ENCODE data around the gene CABLES2. TPM values are rescaled to one million over a fixed set of nuclear protein-coding genes. Genes with fewer than 3 reads are reported as not detected.

CABLES2 gene
- total RNA-seq, 1 experiment from 2014 or later, result 12.4 TPM

GRCh38 chr20:62418709-62419487, 11.8 kb upstream of the CABLES2 start:
- BruUV-seq (replicated peaks), result no TSS peak
- CTCF ChIA-PET, result no interaction called here

GRCh38 chr20:62417981-62418708, 11.1 kb upstream of the CABLES2 start:
- Histone ChIP-seq H3K4me1 (ENCODE audit: insufficient read depth, low read length) (no peaks in the 10 kb centered on the region), H3K27ac (ENCODE audit: low read length) (no peak overlapping the region), H3K4me2 (ENCODE audit: low read length) (no peak overlapping the region), H3K36me3 (ENCODE audit: low read depth, low read length) (no peaks in the 10 kb centered on the region), H3F3A (ENCODE audit: low read length, unreplicated experiment) (no peaks in the 10 kb centered on the region), H3K9ac (ENCODE audit: low read length) (no peak overlapping the region), H4K20me1 (ENCODE audit: low read length) (no peaks in the 10 kb centered on the region), H3K79me2 (ENCODE audit: low read length) (no peaks in the 10 kb centered on the region), H3K9me2 (replicated peaks; ENCODE audit: low read length) (no peaks in the 10 kb centered on the region), H2AFZ (ENCODE audit: low read length) (no peak overlapping the region), H3K27me3 (ENCODE audit: low read length) (no peaks in the 10 kb centered on the region), H3K9me3 (ENCODE audit: low read length) (no peaks in the 10 kb centered on the region), H3K4me3 (ENCODE audit: low read length) (no peak overlapping the region)
- ATAC-seq (no peak), DNase-seq (no peak)
- no TSS peak for BruUV-seq (replicated peaks)
- intact Hi-C loops (cut with micrococcal nuclease), result no loop called here
- TF ChIP-seq CTCF (conservative IDR thresholded peaks at IDR 0.05; ENCODE audit: low read depth, low read length), result no peak
- no peak for TF ChIP-seq EZH2 (IDR thresholded peaks at IDR 0.05; ENCODE audit: low read length, unreplicated experiment)
- no peak for TF ChIP-seq EZH2phosphoT487 (IDR thresholded peaks at IDR 0.05; ENCODE audit: borderline replicate concordance, low read length)
- POLR2A ChIA-PET (ENCODE audit: unreplicated experiment), result interaction anchor here (0.6 kb wide), 1 partner anchor 118 kb away, joined by 3 read pairs; no protein-coding TSS in a partner anchor
- CTCF ChIA-PET, result no interaction called here

More at GRCh38 chr20:62418709-62419487, 11.8 kb upstream of the CABLES2 start:
- Histone ChIP-seq H2AFZ (ENCODE audit: low read length) (no peak overlapping the region), H3K4me1 (ENCODE audit: insufficient read depth, low read length) (no peaks in the 10 kb centered on the region), H3K27ac (ENCODE audit: low read length) (no peak overlapping the region), H3K36me3 (ENCODE audit: low read depth, low read length) (no peaks in the 10 kb centered on the region), H3K27me3 (ENCODE audit: low read length) (no peaks in the 10 kb centered on the region), H3K9me3 (ENCODE audit: low read length) (no peaks in the 10 kb centered on the region), H3F3A (ENCODE audit: low read length, unreplicated experiment) (no peaks in the 10 kb centered on the region), H3K4me2 (ENCODE audit: low read length) (no peak overlapping the region), H3K79me2 (ENCODE audit: low read length) (no peaks in the 10 kb centered on the region), H3K9ac (ENCODE audit: low read length) (no peak overlapping the region), H3K9me2 (replicated peaks; ENCODE audit: low read length) (no peaks in the 10 kb centered on the region), H4K20me1 (ENCODE audit: low read length) (no peaks in the 10 kb centered on the region), H3K4me3 (ENCODE audit: low read length) (no peak overlapping the region)
- ATAC-seq, result no peak
- DNase-seq, result no peak
- intact Hi-C loops (cut with micrococcal nuclease), result no loop called here
- no peak for TF ChIP-seq CTCF (conservative IDR thresholded peaks at IDR 0.05; ENCODE audit: low read depth, low read length)
- TF ChIP-seq EZH2phosphoT487 (IDR thresholded peaks at IDR 0.05; ENCODE audit: borderline replicate concordance, low read length), result no peak
- no peak for TF ChIP-seq EZH2 (IDR thresholded peaks at IDR 0.05; ENCODE audit: low read length, unreplicated experiment)
- POLR2A ChIA-PET (ENCODE audit: unreplicated experiment), result interaction anchor here (0.6 kb wide), 1 partner anchor 119 kb away, joined by 3 read pairs; no protein-coding TSS in a partner anchor

All from PC-3 (cell line).